HUES48 (cell line): ENCODE measurements around the gene SYNPR.

Experiments used
- H3K27ac ChIP-seq: one replicate; pipeline ENCODE4 v1.7.0; 2013; ENCODE audit warnings: low read depth, low read length, inconsistent platforms
- H3K27me3 ChIP-seq: 2 replicates; pipeline ENCODE4 v1.6.1; 2013; ENCODE audit warnings: mild to moderate bottlenecking, low read length; ENCODE audit not compliant: control insufficient read depth, insufficient read depth
- H3K36me3 ChIP-seq: 2 replicates; pipeline ENCODE4 v1.6.1; 2013; ENCODE audit warnings: low read length; ENCODE audit not compliant: control insufficient read depth, insufficient read depth
- H3K4me1 ChIP-seq: 2 replicates; pipeline ENCODE4 v1.6.1; 2013; ENCODE audit warnings: mild to moderate bottlenecking, low read length; ENCODE audit not compliant: control insufficient read depth, insufficient read depth
- H3K4me3 ChIP-seq: 2 replicates; pipeline ENCODE4 v1.5.1; 2013; ENCODE audit warnings: mild to moderate bottlenecking, low read depth, low read length
- H3K9ac ChIP-seq: 2 replicates; pipeline ENCODE4 v1.6.1; 2013; ENCODE audit warnings: mild to moderate bottlenecking, low read depth, low read length, moderate library complexity
- H3K9me3 ChIP-seq: 2 replicates; pipeline ENCODE4 v1.6.1; 2013; ENCODE audit warnings: low read length; ENCODE audit not compliant: control insufficient read depth, insufficient read depth

The SYNPR gene

GRCh38 chr3:63467392-63467791 lies 189.3 kb downstream of the SYNPR start:
- Histone ChIP-seq H3K36me3 (no peaks in the 10 kb centered on the region), H3K9ac (no peak overlapping the region), H3K4me1 (peaks cover 10% of the 10 kb centered on the region; the same call in 1 of the 2 replicates), H3K9me3 (no peaks in the 10 kb centered on the region), H3K4me3 (no peak overlapping the region), H3K27me3 (no peaks in the 10 kb centered on the region), H3K27ac (no peak overlapping the region)

- H3K27ac ChIP-seq, result no peak overlapping the region
- H3K36me3 ChIP-seq, result no peaks in the 10 kb centered on the region
- no peak overlapping the region for H3K4me3 ChIP-seq
- H3K27me3 ChIP-seq, result no peaks in the 10 kb centered on the region
- H3K9me3 ChIP-seq, result no peaks in the 10 kb centered on the region
- no peaks in the 10 kb centered on the region for H3K4me1 ChIP-seq
- H3K9ac ChIP-seq, result no peak overlapping the region
These were observed 192.6 kb downstream of the SYNPR start for GRCh38 chr3:63470745-63471144.

- H3K9ac ChIP-seq, result no peak overlapping the region
These were observed 193.7 kb downstream of the SYNPR start for GRCh38 chr3:63471781-63472180.

GRCh38 chr3:63473641-63474166 lies 195.6 kb downstream of the SYNPR start:
- Histone ChIP-seq H3K4me3 (no peak overlapping the region), H3K27ac (no peak overlapping the region), H3K4me1 (no peaks in the 10 kb centered on the region), H3K27me3 (no peaks in the 10 kb centered on the region), H3K36me3 (no peaks in the 10 kb centered on the region), H3K9ac (no peak overlapping the region), H3K9me3 (no peaks in the 10 kb centered on the region)

More at GRCh38 chr3:63471781-63472180, 193.7 kb downstream of the SYNPR start:
- no peaks in the 10 kb centered on the region for H3K9me3 ChIP-seq
- no peaks in the 10 kb centered on the region for H3K27me3 ChIP-seq
- no peak overlapping the region for H3K4me3 ChIP-seq
- no peaks in the 10 kb centered on the region for H3K36me3 ChIP-seq
- no peaks in the 10 kb centered on the region for H3K4me1 ChIP-seq
- H3K27ac ChIP-seq, result no peak overlapping the region

GRCh38 chr3:63474828-63475518 lies 196.9 kb downstream of the SYNPR start:
- Histone ChIP-seq H3K9ac (no peak overlapping the region), H3K27ac (no peak overlapping the region), H3K4me3 (no peak overlapping the region), H3K36me3 (no peaks in the 10 kb centered on the region), H3K27me3 (no peaks in the 10 kb centered on the region), H3K4me1 (no peaks in the 10 kb centered on the region), H3K9me3 (no peaks in the 10 kb centered on the region)

- Histone ChIP-seq H3K27me3 (no peaks in the 10 kb centered on the region), H3K9ac (no peak overlapping the region), H3K36me3 (no peaks in the 10 kb centered on the region), H3K4me1 (no peaks in the 10 kb centered on the region), H3K27ac (no peak overlapping the region), H3K4me3 (no peak overlapping the region), H3K9me3 (no peaks in the 10 kb centered on the region)
These were observed 199.5 kb downstream of the SYNPR start for GRCh38 chr3:63477494-63478129.

- H3K9me3 ChIP-seq, result no peaks in the 10 kb centered on the region
- H3K4me1 ChIP-seq, result no peaks in the 10 kb centered on the region
- no peaks in the 10 kb centered on the region for H3K36me3 ChIP-seq
- H3K4me3 ChIP-seq, result no peak overlapping the region
- H3K27ac ChIP-seq, result no peak overlapping the region
- H3K9ac ChIP-seq, result no peak overlapping the region
- no peaks in the 10 kb centered on the region for H3K27me3 ChIP-seq
These were observed 201.0 kb downstream of the SYNPR start for GRCh38 chr3:63478990-63479660.

GRCh38 chr3:63479661-63480035 lies 201.5 kb downstream of the SYNPR start:
- H3K27ac ChIP-seq, result no peak overlapping the region
- H3K9me3 ChIP-seq, result no peaks in the 10 kb centered on the region
- no peak overlapping the region for H3K9ac ChIP-seq
- no peak overlapping the region for H3K4me3 ChIP-seq
- no peaks in the 10 kb centered on the region for H3K36me3 ChIP-seq
- H3K4me1 ChIP-seq, result no peaks in the 10 kb centered on the region
- H3K27me3 ChIP-seq, result no peaks in the 10 kb centered on the region

- Histone ChIP-seq H3K9ac (no peak overlapping the region), H3K9me3 (no peaks in the 10 kb centered on the region), H3K27ac (no peak overlapping the region), H3K27me3 (no peaks in the 10 kb centered on the region), H3K4me1 (no peaks in the 10 kb centered on the region), H3K4me3 (no peak overlapping the region), H3K36me3 (no peaks in the 10 kb centered on the region)
These were observed 203.5 kb downstream of the SYNPR start for GRCh38 chr3:63481627-63482026.

- no peak overlapping the region for H3K9ac ChIP-seq
- H3K4me3 ChIP-seq, result no peak overlapping the region
- no peaks in the 10 kb centered on the region for H3K36me3 ChIP-seq
- H3K27ac ChIP-seq, result no peak overlapping the region
- H3K27me3 ChIP-seq, result no peaks in the 10 kb centered on the region
- H3K4me1 ChIP-seq, result no peaks in the 10 kb centered on the region
- no peaks in the 10 kb centered on the region for H3K9me3 ChIP-seq
These were observed 204.2 kb downstream of the SYNPR start for GRCh38 chr3:63482341-63482740.

- Histone ChIP-seq H3K27ac (no peak overlapping the region), H3K4me1 (no peaks in the 10 kb centered on the region), H3K36me3 (no peaks in the 10 kb centered on the region), H3K9ac (no peak overlapping the region), H3K27me3 (no peaks in the 10 kb centered on the region), H3K4me3 (no peak overlapping the region), H3K9me3 (no peaks in the 10 kb centered on the region)
These were observed 214.4 kb downstream of the SYNPR start for GRCh38 chr3:63492464-63492863.
